Nephron progenitor cell (in vitro differentiated cells): ENCODE results near the gene CCR3.

ENCODE experiments used
- DNase-seq: peaks from one replicate; pipeline ENCODE4 v3.0.0; 2021
- H3K27ac Mint-ChIP-seq: 2 replicates; pipeline ENCODE4 v1.8.0; 2021; ENCODE audit warnings: mild to moderate bottlenecking, moderate library complexity, mixed read lengths
- H3K27me3 Mint-ChIP-seq: 2 replicates; pipeline ENCODE4 v1.8.0; 2021; ENCODE audit warnings: mild to moderate bottlenecking, low read depth, mixed read lengths; ENCODE audit not compliant: poor library complexity
- H3K36me3 Mint-ChIP-seq: 2 replicates; pipeline ENCODE4 v1.8.0; 2021; ENCODE audit warnings: low read depth, mixed read lengths
- H3K4me1 Mint-ChIP-seq: 2 replicates; pipeline ENCODE4 v1.8.0; 2021; ENCODE audit warnings: mixed read lengths
- H3K4me3 Mint-ChIP-seq: 2 replicates; pipeline ENCODE4 v1.8.0; 2021; ENCODE audit warnings: mild to moderate bottlenecking, moderate library complexity, mixed read lengths
- H3K9me3 Mint-ChIP-seq: 2 replicates; pipeline ENCODE4 v1.8.0; 2021; ENCODE audit warnings: mild to moderate bottlenecking, moderate library complexity, mixed read lengths
- CTCF ChIP-seq: fragments of 200-600 bp; sonication (generic); IDR thresholded peaks from 2 replicates; pipeline ENCODE4 v1.5.0; 2021; ENCODE audit warnings: antibody characterized with exemption

CCR3 gene

GRCh38 chr3:46242120-46242519 lies at the start of gene CCR3:
TSS of gene CCR3 (plus strand) at chr3:46242460. CDS start at chr3:46265159, 22,699 bp downstream.
- Mint-ChIP-seq H3K4me3 (no peak within 1 kb of the TSS), H3K9me3 (no peaks in the 10 kb centered on the region), H3K27ac (no peak within 1 kb of the TSS), H3K27me3 (peaks cover 13% of the 10 kb centered on the region), H3K4me1 (no peaks in the 10 kb centered on the region), H3K36me3 (no peaks in the 10 kb centered on the region)
- DNase-seq, result no peak
- TF ChIP-seq CTCF, result no peak

- H3K4me3 Mint-ChIP-seq, result no peak overlapping the region
- peaks cover 7% of the 10 kb centered on the region for H3K27me3 Mint-ChIP-seq
- DNase-seq, result no peak
- TF ChIP-seq CTCF, result no peak
- H3K9me3 Mint-ChIP-seq, result peaks cover 38% of the 10 kb centered on the region
- H3K27ac Mint-ChIP-seq, result no peak overlapping the region
- H3K36me3 Mint-ChIP-seq, result peaks cover 4% of the 10 kb centered on the region
- no peaks in the 10 kb centered on the region for H3K4me1 Mint-ChIP-seq
These were observed 49.3 kb upstream of the CCR3 start for GRCh38 chr3:46192939-46193338.

- DNase-seq, result no peak
- TF ChIP-seq CTCF, result no peak
- Mint-ChIP-seq H3K4me1 (no peaks in the 10 kb centered on the region), H3K9me3 (peaks cover 43% of the 10 kb centered on the region), H3K27me3 (peaks cover 7% of the 10 kb centered on the region), H3K27ac (no peak overlapping the region), H3K36me3 (peaks cover 4% of the 10 kb centered on the region), H3K4me3 (no peak overlapping the region)
These were observed 48.8 kb upstream of the CCR3 start for GRCh38 chr3:46193436-46193835.

GRCh38 chr3:46194868-46195553 lies 47.2 kb upstream of the CCR3 start:
- no peak overlapping the region for H3K27ac Mint-ChIP-seq
- TF ChIP-seq CTCF, result no peak

GRCh38 chr3:46196261-46196957 lies 45.9 kb upstream of the CCR3 start:
- Mint-ChIP-seq H3K4me3 (no peak overlapping the region), H3K27ac (no peak overlapping the region), H3K27me3 (peaks cover 2% of the 10 kb centered on the region), H3K9me3 (peaks cover 45% of the 10 kb centered on the region), H3K4me1 (no peaks in the 10 kb centered on the region), H3K36me3 (peaks cover 4% of the 10 kb centered on the region)
- no peak for DNase-seq
- TF ChIP-seq CTCF, result no peak

More at GRCh38 chr3:46194868-46195553, 47.2 kb upstream of the CCR3 start:
- H3K4me3 Mint-ChIP-seq, result no peak overlapping the region
- H3K4me1 Mint-ChIP-seq, result no peaks in the 10 kb centered on the region
- peaks cover 3% of the 10 kb centered on the region for H3K27me3 Mint-ChIP-seq
- peaks cover 4% of the 10 kb centered on the region for H3K36me3 Mint-ChIP-seq
- peaks cover 45% of the 10 kb centered on the region for H3K9me3 Mint-ChIP-seq
- no peak for DNase-seq
